GM21381 (cell line): ENCODE data around the gene PTGDS.
A peak's percentile ranks its signal among the peaks of the same experiment; 100 is the strongest.

Experiments used
- ATAC-seq: cut with Tn5 transposase; IDR thresholded peaks from one replicate; pipeline ENCODE4 v1.9.1; 2021; ENCODE audit warnings: mild to moderate bottlenecking, moderate library complexity; ENCODE audit not compliant: unreplicated experiment

The PTGDS gene

GRCh38 chr9:137020771-137021567 lies 43.7 kb downstream of the PTGDS start:
- ATAC-seq: no peak

- ATAC-seq: no peak
These were observed 44.3 kb downstream of the PTGDS start for GRCh38 chr9:137021568-137021978.

GRCh38 chr9:137021979-137022661 lies 44.8 kb downstream of the PTGDS start:
- ATAC-seq: no peak

GRCh38 chr9:137022662-137023008 lies 45.3 kb downstream of the PTGDS start:
- ATAC-seq: no peak

- ATAC-seq: no peak
These were observed 45.9 kb downstream of the PTGDS start for GRCh38 chr9:137023157-137023556.

GRCh38 chr9:137023583-137023991 lies 46.3 kb downstream of the PTGDS start:
- ATAC-seq: no peak

- ATAC-seq: no peak
These were observed 48.2 kb downstream of the PTGDS start for GRCh38 chr9:137025517-137025966.

- ATAC-seq: no peak
These were observed 49.1 kb downstream of the PTGDS start for GRCh38 chr9:137026384-137026783.

- ATAC-seq: no peak
These were observed 49.5 kb downstream of the PTGDS start for GRCh38 chr9:137026828-137027227.

GRCh38 chr9:137027369-137028262 lies 50.3 kb downstream of the PTGDS start, which contains the start of gene ABCA2:
ABCA2 (minus strand) TSS chr9:137028237; CDS start chr9:137028140, 97 bp downstream.
- no peak for ATAC-seq

- ATAC-seq: peak; percentile 40
These were observed 51.2 kb downstream of the PTGDS start for GRCh38 chr9:137028263-137029057.

- peak; percentile 29 for ATAC-seq
These were observed 52.0 kb downstream of the PTGDS start for GRCh38 chr9:137029058-137029936.

GRCh38 chr9:137030006-137030405 lies 52.7 kb downstream of the PTGDS start:
- ATAC-seq: no peak

GRCh38 chr9:137030538-137031527 lies 53.5 kb downstream of the PTGDS start:
- ATAC-seq: no peak
